Activated B cell treated with CpG ODN at 0.5 μM for 24 hours (primary cell): ENCODE results near the gene UBE2U. TPM values are rescaled to one million over a fixed set of nuclear protein-coding genes. Genes with fewer than 3 reads are reported as not detected.

ENCODE experiments used
- ATAC-seq: fragments of 200-7000 bp; cut with Tn5 transposase; one replicate; pipeline ENCODE4 v1.10.0; 2021; ENCODE audit warnings: low read depth, mild to moderate bottlenecking, moderate library complexity
- CTCF ChIA-PET: fragments of 350-600 bp; sonication (Branson Sonifier 250); formaldehyde crosslinking; loops from one replicate; lab custom pipeline; 2021; ENCODE audit warnings: antibody characterized with exemption; lab: Charles Lee
- POLR2A ChIA-PET: fragments of 350-600 bp; sonication (Branson Sonifier 250); formaldehyde crosslinking; loops from one replicate; lab custom pipeline; 2021; ENCODE audit warnings: antibody characterized with exemption; lab: Charles Lee
- DNase-seq: peaks from one replicate; pipeline ENCODE4 v3.0.0; 2022
- H3K27ac Mint-ChIP-seq: one replicate; pipeline ENCODE4 v1.8.0; 2020; ENCODE audit warnings: mixed read lengths
- H3K27me3 Mint-ChIP-seq: one replicate; pipeline ENCODE4 v1.8.0; 2021; ENCODE audit warnings: mixed read lengths
- H3K36me3 Mint-ChIP-seq: one replicate; pipeline ENCODE4 v1.8.0; 2021; ENCODE audit warnings: low read depth, mixed read lengths
- H3K4me1 Mint-ChIP-seq: one replicate; pipeline ENCODE4 v1.8.0; 2021; ENCODE audit warnings: mixed read lengths
- H3K4me3 Mint-ChIP-seq: one replicate; pipeline ENCODE4 v1.8.0; 2020; ENCODE audit warnings: mild to moderate bottlenecking, mixed read lengths
- H3K9me3 Mint-ChIP-seq: one replicate; pipeline ENCODE4 v1.8.0; 2020; ENCODE audit warnings: mixed read lengths
- CTCF ChIP-seq: fragments of 200-600 bp; IDR thresholded peaks from one replicate; pipeline ENCODE4 v1.8.0; 2022; ENCODE audit warnings: antibody characterized with exemption, mild to moderate bottlenecking
- intact Hi-C: fragments of 100-400 bp; cut with micrococcal nuclease; formaldehyde crosslinking; loops from one replicate; pipeline ENCODE4 v1.15.1; 2024
- total RNA-seq: library from RNA; stranded (reverse); gene quantifications from 2 replicates; pipeline ENCODE4 v1.2.3, GENCODE V29; 2022

UBE2U gene
- total RNA-seq, 1 donor from 2014 or later, result not detected

GRCh38 chr1:64196074-64196870, 7.2 kb upstream of the UBE2U start:
- H3K27me3 Mint-ChIP-seq, result no peaks in the 10 kb centered on the region
- no peak overlapping the region for H3K4me3 Mint-ChIP-seq
- ChIA-PET CTCF (no interaction called here), POLR2A (no interaction called here)
- DNase-seq, result no peak
- H3K9me3 Mint-ChIP-seq, result no peaks in the 10 kb centered on the region
- intact Hi-C loops, result no loop called here
- ATAC-seq, result no peak
- TF ChIP-seq CTCF, result no peak
- no peak overlapping the region for H3K27ac Mint-ChIP-seq
- no peaks in the 10 kb centered on the region for H3K36me3 Mint-ChIP-seq
- H3K4me1 Mint-ChIP-seq, result no peaks in the 10 kb centered on the region

DNA sequence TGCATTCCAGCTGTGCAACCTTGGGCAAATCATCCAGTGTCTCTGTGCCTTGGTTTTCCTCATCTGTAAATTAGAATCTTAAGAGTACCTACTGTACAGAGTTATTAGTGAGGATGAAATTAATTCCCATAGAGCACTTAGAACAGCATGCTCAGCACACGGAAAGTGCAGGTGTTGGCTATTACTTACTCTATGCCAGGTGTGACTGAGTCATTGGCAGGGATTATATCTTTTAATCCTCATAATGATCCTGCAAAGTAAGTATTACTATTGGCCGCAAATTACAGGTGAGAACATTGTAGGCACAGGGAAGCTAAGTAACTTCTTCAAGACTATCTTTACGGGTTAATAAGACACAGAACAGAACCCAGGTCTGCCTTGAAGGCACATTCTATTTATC, 6.3 kb upstream of the UBE2U start:
- H3K27ac Mint-ChIP-seq, result no peak overlapping the region
- no peak for TF ChIP-seq CTCF
- no peaks in the 10 kb centered on the region for H3K4me1 Mint-ChIP-seq
- no peak for DNase-seq
- no peaks in the 10 kb centered on the region for H3K9me3 Mint-ChIP-seq
- intact Hi-C loops, result no loop called here
- ATAC-seq, result no peak
- POLR2A ChIA-PET, result no interaction called here
- CTCF ChIA-PET, result no interaction called here
- H3K36me3 Mint-ChIP-seq, result no peaks in the 10 kb centered on the region
- no peak overlapping the region for H3K4me3 Mint-ChIP-seq
- no peaks in the 10 kb centered on the region for H3K27me3 Mint-ChIP-seq

- no peak for DNase-seq
- intact Hi-C loops, result no loop called here
- no peaks in the 10 kb centered on the region for H3K27me3 Mint-ChIP-seq
- no peaks in the 10 kb centered on the region for H3K36me3 Mint-ChIP-seq
- H3K9me3 Mint-ChIP-seq, result no peaks in the 10 kb centered on the region
- ChIA-PET POLR2A (no interaction called here), CTCF (no interaction called here)
- ATAC-seq, result no peak
- no peak overlapping the region for H3K4me3 Mint-ChIP-seq
- no peak overlapping the region for H3K27ac Mint-ChIP-seq
- TF ChIP-seq CTCF, result no peak
- no peaks in the 10 kb centered on the region for H3K4me1 Mint-ChIP-seq
Measured at GRCh38 chr1:64199154-64199553, 4.3 kb upstream of the UBE2U start.

- ChIA-PET CTCF (no interaction called here), POLR2A (no interaction called here)
- Mint-ChIP-seq H3K36me3 (no peaks in the 10 kb centered on the region), H3K9me3 (no peaks in the 10 kb centered on the region), H3K27ac (no peak overlapping the region), H3K4me3 (no peak overlapping the region), H3K27me3 (no peaks in the 10 kb centered on the region), H3K4me1 (no peaks in the 10 kb centered on the region)
- intact Hi-C loops, result no loop called here
- ATAC-seq, result no peak
- DNase-seq, result no peak
- TF ChIP-seq CTCF, result no peak
Measured at GRCh38 chr1:64200064-64200463, 3.4 kb upstream of the UBE2U start.

DNA sequence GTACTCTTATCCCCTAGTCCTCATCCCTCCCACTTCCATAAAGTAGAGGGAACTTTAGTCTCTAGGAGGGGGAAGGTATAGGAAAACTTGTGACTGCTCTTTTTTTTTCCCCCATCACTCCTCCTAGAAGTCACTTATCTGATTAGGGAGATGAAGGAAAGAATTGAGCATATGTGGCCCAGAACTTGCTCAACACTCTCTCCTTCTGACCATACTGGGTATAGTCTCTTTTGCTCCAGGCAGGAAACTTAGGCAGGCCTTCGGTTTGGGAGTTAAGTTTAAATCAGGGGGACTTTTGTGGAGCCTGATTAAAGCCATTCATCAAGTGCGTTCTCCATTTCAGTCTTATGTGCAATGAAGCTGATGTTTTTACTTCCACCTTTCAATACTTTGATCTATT, 5.8 kb downstream of the UBE2U start:
- Mint-ChIP-seq H3K4me1 (no peaks in the 10 kb centered on the region), H3K36me3 (no peaks in the 10 kb centered on the region), H3K27ac (no peak overlapping the region), H3K9me3 (no peaks in the 10 kb centered on the region), H3K4me3 (no peak overlapping the region), H3K27me3 (peaks cover 13% of the 10 kb centered on the region)
- intact Hi-C loops, result no loop called here
- ChIA-PET POLR2A (no interaction called here), CTCF (no interaction called here)
- DNase-seq, result no peak
- no peak for ATAC-seq
- no peak for TF ChIP-seq CTCF
